Right forelimb (tissue), 1 donor: ENCODE results near the gene STRBP.
"Not testable (repeated sequence)": the region's sequence is repeated elsewhere in the genome, so short reads cannot be mapped to it uniquely, and the experiment has no call there.

Source experiments
- DNase-seq: peaks from one replicate; pipeline ENCODE4 v3.0.0-alpha.2; 2018

The STRBP gene

DNA sequence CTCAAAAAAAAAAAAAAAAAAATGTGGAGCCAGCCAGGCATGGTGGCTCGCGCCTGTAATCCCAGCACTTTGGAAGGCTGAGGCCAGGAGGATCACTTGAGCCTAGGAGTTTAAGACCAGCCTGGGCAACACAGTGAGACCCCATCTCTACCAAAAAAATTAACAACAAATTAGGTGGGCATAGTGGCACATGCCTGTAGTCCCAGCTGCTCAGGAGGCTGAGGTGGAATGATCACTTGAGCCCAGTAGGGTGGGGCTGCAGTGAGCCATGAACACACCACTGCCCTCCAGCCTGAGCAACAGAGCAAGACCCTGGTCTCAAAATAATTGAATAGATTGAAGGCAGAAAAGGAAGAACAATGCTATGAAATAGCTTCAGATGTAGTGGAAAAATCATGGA lies 82.4 kb downstream of the STRBP start:
- DNase-seq: not testable (repeated sequence)

DNA sequence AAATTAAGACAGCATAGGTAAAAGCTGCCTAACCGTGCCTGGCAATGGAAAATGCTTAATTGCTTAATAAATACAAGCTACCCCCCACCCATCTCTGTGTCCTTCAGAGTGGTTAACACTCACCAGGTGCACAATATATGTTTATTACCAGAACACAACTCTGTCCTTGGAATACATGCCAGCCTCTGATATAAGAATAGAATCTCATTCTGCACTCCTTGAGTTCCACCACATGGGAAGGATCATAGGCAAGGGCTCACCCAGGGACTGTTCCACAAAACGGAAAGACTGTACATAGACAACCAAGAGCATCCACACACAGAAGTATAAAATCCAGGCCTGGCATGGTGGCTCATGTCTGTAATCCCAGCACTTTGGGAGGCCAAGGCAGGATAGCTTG lies 91.4 kb downstream of the STRBP start:
- DNase-seq: no peak

DNA sequence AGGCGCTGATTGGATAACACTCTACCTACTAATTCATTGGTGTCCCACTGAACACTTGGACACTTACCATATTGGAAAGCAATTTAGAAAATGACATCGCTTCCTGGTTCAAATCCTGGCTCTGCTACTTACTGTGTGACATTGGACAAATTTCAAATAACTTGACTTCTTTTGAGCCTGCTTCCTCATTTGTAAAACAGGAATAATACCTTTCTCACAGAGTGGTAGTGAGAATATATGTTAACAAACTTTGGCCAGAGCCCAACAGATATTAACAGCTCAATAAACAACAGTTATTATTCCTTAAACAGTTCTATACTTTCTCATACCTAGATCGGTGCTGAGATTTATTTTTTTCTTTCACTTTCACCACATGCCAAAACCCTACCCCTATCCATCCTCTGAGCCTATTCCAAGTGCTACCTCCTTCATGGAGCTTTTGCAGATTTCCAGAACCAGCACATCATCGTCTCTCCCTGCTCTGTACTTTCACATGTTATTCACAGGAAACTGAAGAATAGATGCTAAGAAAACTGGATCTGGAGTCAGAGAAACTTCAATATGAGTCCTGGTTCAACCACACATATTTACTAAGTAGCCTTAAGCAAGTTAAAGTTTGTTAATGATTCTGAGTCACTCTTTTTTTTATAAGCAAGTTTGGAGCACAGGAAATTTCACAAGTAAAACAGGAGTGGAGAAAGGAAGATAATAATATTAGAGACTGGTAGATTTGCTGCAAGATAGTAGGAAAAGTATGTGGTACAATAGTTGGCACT lies 92.3 kb downstream of the STRBP start:
- DNase-seq: no peak

DNA sequence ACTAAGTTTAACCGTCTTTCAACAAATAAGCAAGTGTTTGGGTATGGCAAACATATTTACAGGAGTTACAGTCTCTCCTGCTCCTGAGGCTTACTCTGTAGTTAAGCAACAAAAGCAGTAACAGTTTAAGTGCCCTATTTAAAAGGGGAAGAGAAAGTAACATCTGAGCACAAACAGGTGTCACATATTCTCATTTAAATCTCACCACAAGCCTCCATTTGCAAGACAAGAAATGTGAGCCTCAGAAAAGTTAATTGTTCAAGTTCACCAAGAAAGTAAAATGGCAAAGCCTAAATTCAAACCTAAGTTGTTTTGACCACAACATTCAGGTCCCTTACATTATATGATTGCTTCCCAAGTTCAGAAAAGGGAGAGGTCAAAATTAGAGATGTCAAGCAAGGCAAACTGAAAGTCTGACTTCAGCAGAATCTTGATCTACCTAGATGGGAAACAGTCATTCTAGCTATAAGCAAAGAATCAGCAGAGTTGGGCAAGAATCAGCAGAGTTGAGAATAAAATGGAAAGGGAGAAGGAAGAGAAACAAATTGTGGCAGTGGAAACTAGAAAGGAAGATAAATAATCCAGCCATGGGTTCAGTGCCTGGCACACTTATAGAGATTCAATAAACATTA lies 93.4 kb downstream of the STRBP start:
- no peak for DNase-seq

DNA sequence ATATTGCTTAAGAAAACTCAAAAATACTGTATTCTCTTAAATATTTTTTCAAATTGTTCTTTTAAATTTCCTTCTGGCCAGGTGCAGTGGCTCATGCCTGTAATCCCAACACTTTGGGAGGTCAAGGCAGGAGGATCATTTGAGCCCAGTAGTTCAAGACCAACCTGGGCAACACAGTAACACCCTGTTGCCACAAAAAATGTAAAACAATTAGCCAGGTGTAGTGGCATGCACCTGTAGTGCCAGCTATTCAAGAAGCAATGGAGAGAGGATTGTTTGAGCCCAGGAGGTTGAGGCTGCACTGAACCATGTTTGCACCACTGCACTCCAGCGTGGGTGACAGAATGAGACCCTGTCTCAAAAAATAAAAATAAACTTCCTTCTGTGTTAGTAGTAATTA lies 94.3 kb downstream of the STRBP start:
- DNase-seq: no peak

DNA sequence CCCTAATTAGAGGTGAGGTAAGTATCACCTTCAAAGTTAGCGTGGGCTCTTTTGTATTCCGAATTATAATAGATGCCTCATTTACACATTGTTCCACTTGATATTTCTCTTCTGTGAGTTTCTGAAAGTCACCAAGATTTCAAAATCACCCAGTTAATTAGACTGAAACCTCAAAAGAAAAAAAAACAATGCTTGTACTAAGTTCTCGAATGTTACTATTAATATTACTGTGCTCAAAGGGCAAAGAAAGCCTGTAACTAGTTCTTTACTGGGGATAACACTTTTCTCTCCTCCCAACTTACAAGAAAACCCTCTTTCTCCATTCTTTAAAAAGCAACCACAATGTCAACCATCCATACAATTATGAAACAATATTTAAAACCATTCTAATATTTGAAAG lies 98.5 kb downstream of the STRBP start:
- DNase-seq: no peak

DNA sequence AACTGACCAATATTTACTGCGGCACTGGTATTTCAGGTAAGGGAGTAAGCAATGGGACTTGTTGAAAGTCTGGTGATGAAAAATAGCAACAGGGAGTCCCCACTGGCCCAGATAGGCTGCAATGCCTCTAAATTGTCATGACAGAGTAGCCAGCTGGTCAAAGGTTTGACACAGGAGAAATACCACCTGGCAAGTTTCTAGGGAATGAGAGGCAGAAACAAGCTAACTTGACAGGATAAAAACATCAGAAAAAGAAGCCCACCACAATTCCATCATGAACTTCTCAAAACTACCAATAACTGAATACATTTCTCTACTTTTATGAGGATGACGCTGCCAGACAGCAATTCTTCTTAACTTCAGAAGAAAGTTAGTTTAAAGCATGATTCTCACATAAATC lies 99.8 kb downstream of the STRBP start:
- DNase-seq: no peak

DNA sequence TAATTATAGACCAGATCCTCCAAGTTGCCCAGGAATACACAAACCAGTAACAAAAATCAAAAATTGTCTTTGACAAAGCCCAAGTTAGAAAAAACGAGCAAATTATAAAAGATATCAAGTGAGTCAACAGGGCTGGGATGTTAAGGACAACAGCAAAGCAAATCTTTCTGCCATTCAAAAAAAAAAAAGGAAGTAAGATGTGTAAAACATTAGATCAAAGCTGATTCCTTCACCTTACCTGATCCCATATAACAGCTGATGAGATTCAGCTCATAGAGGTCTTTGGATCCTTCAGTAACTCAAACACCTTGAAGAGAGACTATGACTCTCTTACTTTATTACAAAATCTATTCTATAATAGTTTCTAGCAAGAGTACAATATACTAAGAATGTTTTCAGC lies 100.9 kb downstream of the STRBP start:
- DNase-seq: no peak

DNA sequence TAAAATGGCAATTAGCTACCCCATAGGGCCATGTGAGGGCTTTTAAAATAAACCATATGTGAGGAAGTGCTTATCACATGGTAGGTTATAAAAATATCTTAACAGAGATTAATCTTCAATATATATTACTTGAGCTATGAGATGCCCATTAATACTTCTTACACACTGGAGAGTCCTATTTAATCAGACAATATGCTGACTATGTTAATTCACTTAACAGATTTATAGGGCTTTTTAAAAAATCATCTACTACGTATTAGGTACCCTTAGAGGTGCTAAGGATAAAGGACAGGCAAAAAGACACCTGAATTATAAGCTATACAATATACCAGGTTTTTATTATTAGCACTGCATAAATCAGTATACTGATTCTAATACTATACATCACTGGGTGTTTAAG lies 102.6 kb downstream of the STRBP start:
- DNase-seq: no peak

DNA sequence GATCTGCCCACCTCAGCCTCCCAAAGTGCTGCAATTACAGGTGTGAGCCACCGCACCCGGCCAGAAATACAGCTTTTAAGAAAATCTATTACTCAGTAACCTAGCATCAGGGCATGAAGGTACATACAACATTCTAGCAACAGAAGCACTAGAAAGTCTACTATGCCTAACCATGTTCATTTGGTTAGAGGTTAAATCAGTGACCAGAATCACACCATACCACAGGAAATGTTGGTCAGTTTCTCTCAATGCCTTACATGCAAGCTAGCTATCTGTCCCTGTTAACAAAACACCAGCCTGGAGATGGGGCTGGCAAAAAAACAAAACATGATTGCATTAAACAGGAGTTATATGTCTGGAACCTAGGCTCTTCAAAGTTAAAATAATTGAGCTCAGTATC lies 104.1 kb downstream of the STRBP start:
- no peak for DNase-seq

DNA sequence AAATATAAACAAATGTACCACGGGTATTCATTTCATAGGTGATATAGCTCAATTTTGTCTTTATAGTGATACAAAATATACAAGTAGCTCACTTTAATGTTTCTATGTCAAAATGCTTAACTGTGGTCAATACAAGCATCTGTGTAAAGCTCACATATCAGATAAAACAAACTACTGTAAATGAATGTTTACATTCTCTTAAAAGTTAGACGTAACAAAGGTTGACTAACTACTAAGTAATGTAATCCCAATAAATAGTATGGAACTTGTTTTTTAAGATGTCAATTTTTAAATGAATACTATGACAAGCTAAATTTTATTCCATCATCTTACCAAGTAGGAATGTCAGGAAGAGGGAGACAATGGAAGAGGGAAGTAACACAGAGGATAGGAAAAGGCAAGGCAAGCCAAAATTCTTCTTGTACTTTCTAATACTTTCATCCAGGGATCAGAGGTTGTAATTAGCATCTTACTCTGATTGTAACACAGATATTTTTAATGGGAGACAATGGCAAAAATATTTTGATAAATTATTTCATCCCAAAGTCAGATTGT lies 105.5 kb downstream of the STRBP start:
- no peak for DNase-seq

DNA sequence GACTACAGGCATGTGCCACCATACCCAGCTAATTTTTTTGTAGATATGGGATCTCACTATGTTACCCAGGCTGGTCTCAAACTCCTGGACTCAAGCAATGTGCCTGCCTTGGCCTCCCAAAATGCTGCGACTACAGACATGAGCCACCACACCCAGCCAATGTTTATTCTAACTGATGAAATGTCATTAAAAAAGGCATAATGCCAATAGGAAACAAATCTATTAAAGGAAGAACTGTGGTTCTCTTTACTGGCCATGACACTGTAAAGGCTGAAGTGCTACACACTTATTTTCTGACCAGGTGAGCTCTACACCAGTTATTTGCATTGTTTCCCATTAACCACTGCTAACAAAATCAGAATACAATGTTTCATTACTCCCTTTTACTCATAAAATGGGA lies 106.0 kb downstream of the STRBP start:
- no peak for DNase-seq

DNA sequence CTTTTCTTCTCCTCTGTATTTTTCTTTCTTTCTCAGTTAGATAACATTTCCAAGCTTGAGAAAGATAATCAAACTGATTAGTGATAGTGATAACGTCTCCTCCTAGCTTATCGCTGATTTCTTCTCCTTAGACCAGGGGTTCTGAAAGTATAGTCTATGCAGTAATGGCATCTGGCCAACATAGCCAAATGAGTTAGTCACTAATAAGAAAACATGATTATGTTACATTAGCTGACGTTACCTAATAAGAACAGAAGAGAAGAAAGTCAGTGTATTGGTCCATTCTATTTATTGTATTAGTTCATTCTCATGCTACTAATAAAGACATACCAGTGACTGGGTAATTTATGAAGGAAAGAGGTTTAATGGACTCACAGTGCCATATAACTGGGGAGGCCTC lies 111.2 kb downstream of the STRBP start:
- no peak for DNase-seq

DNA sequence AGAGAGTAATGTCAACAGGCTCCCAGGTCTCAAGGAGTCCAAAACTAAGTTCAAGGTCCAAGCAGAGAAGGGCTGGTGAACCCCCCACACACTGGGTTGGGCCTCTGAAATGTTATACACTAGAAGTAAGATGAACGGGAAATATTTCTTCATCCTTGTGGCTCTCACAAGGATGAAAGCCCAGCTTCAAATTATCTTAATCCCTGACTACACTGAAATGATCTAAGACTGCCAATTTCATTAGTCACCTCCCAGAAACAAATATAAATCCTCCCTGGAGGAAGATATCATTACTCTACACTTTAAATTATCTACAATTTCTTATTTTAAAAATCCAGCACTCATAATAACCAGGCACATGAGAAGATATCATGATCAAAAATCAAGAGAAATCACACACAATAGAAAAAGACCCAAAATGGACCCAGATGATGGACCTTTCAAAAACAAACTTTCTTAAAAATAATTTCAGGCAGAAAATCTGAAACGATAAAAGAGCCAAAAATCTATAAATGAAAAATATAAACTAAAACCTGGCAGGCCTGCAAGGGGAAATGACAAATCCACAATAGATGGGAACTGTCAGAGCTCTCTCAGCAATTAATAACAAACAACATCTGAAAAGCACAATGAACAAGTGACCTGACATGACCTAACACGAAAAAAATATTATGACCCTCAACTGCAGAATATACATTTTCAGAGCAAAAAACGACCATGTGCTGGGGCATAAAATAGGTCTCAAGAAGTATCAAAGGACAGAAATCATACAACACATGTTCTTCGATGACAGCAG lies 117.5 kb downstream of the STRBP start:
- no peak for DNase-seq

DNA sequence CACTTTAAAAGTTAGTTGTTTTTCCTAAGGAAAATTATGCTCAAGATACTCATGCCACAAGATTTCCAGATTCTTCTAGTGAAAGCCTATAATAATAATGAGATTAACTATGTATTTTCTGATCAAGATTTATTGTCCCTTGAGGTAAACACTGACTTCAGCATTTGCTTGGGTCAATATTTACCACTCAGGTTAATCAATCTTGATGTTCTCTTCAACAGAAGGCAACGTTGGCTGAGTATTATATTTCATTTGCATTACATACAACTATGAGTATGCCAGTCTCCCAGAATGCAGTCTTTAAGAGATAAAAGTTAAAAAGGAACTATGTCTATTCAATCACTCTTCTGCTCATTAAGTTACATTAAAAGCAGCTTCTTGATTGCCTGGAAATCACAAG lies 119.3 kb downstream of the STRBP start:
- DNase-seq: no peak

DNA sequence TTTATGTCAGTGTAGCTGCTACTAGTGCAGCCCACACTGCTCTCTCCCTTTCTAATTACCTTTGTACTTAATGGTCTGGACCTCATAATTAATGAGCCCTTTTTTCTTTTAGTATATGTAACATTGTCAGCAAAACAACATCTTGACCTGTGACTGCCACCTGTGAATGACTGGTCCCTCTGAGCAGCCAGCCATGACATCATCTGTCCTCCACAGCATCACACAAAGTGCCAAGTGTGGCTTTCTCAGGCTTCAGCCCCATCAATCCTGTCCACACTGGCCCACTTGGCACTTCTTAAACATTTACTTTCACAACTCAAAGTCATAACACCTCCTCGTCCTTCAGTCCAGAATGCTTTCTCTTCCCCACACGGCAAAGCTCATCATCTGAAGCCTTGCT lies 130.2 kb downstream of the STRBP start:
- DNase-seq: no peak

DNA sequence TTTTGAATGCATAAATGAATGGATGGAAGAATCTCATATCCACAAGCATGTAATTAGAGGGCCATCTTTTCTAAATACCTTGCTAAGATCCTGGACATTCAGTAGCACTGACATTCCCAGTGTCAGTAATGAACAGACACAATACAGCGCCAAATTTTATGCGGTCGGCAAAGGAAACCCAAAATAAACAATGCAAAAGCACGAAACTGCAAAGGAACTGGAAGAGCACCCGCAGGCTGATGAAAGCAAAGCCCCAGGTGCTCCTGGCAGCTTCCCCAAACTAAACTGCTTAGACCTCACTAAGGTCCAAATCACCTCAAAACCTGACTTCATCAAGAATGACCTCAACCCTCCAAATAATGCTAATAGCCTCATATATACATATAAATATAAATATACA lies 133.0 kb downstream of the STRBP start:
- DNase-seq: no peak

DNA sequence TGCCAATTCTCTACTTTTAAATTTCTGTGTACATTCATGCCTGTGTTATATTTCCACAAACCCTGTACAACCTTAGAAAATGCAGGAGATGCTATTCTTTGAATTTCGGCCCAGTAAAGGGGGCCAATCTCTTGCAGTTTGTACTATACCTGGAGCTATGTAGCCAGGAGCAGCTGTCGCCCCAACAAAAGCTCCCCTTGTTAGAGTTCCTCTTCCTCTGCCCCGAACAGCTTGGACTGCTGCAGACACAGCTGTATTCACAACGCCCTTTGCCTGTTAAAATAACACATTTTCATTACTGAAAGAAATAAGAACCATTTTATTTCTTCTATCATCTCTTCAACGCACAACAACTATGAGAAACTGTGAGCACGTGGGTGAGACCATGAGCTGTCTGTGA lies 135.7 kb downstream of the STRBP start:
- DNase-seq: no peak

DNA sequence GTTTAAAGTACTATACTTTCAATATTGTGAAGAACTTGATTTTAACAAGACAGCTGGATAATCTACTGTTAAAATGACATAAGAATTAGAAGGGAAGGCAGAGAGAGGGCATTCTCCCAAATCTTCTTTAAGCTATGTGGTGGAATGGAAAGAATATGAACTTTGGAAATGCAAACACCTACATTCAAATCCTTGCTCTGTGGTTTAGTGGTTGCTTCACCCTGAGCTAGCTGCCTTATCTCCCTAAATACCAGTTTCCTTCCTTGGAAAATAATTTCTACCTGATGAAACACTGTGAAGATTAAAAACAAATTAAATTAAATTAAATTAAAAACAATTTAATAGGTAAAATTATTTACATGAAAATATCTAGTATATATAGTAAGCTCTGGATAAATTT lies 136.4 kb downstream of the STRBP start:
- no peak for DNase-seq

DNA sequence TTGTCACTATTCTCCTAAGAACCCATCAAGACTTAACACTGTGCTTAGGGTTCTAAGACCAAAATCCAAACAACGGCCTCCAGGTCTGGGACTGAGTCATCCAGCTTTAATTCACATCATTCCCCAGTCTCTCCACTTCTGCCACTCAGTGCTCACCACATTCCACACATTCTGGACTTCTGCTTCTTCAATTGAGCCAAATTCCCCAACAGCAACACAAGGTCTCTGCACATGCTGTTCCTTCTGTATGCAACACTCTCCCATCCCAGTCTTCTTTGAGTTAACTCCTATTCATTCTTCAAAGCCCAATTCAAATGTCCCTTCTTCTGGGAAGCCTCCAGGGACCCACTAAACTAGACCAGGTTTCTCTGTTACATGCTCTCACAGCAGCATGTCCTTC lies 137.1 kb downstream of the STRBP start:
- DNase-seq: no peak

DNA sequence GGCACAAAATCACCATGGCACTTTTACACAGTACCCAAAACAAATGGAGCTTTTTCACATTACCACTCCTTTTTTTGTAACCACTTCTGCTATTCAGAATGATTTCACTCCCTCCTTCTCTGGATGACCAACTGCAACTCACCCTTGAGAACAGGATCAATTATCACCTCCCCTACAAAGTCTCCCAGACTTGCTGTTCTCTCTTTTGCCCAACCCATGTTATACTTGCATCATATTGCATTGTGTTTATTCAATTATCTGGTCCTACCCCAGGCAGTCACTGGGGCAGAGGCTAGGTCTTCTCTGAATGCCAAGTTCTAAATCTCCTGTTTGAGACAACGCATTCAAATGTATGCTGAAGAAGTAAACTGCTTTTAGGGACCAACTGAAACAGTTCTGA lies 139.0 kb downstream of the STRBP start:
- no peak for DNase-seq

DNA sequence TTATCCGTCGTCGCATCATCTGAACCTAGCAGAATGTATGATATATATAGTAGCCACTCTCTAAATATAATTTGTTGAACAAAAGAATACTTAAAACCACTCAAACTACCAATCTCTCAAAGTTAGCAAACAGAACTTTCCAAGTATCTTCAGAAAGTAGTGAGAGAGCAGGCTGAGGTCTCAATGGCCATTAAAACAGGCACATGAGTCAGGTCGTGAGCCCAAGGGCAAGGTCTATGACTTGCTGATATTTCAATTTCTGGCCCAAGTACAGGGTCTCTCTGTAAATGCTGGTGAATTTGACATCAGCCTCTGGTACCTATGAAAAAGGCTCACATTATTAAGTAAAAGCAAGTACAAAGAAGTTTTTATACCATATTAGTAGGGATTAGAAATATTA lies 139.8 kb downstream of the STRBP start:
- no peak for DNase-seq

DNA sequence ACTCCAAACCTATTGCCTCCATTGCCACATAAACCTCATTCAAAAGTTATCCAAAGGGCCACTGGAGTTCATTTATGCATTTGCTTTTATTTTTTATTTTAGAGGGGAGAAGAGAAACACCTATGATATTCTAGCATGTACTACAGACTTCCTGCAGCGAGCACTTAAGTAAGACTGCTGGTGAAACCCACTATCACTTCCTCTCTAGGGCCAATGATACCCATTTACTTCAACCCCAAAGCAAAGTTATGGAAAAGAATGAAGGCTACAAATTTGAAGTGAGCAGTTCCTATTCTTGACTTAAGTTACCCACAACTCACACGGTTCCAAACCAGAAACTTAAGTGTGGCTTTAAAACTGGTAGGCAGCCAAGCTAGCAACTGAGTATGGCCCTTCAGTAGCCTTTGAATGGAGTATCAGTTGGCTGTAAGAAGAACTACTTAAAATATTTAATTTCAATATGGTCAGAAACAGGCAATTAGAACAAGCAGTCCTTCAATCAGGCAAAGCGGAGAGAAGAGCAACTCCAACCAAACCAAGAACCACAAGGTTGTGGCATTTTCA lies 140.8 kb downstream of the STRBP start:
- DNase-seq: no peak

DNA sequence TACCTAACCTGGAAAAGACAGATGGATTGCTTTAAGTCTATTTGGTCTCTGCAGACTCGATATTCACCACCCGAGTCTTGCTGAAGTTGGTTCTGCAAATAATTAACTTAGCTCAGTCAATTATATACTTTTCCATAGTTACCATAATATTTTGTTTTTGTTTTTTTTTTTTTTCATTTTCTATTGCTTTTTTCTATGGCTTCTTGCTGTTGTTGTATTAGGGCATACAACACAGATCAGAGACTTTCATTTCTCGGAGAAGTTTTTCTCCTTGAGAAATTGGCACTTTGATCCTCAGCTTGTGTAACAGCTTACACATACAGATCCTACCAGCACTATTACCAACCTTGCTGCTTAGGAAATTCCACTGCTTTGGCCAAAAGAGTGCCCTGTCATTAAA lies 146.9 kb downstream of the STRBP start:
- DNase-seq: no peak
